ENCODE measurements around the gene BDKRB1.

DNA sequence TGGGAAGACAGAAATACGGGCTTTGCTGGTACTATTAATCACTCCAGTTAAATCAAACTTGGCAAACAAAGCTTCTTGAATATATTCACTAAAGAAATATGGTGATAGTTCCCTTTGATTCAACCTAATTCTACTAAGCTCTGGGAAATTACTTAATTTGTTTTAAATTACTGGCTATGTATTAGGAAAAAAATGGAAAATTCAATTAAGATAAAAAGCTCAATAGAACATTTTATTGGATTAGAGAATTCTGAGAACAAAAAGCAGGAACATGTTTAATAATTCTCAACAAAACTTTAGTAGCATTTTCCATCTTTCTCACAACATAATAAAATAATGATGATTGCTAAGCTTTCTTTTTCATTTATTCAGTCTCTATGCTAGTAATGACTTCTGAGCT, 30.2 kb downstream of the BDKRB1 start:
- no peak for TF ChIP-seq EZH2 (IDR thresholded peaks at IDR 0.05; ENCODE audit: insufficient read depth, poor library complexity, severe bottlenecking)
- TF ChIP-seq EZH2phosphoT487 (IDR thresholded peaks at IDR 0.05; ENCODE audit: insufficient read depth, low read depth) = no peak

Measured in GM23248 (cell line).